Lower lobe of right lung (tissue), 2 donors: ENCODE results near the gene CXorf58. TPM values are rescaled to one million over a fixed set of nuclear protein-coding genes. Genes with fewer than 3 reads are reported as not detected.
"Not testable (repeated sequence)": the region's sequence is repeated elsewhere in the genome, so short reads cannot be mapped to it uniquely, and the experiment has no call there.

Experiments used
- ATAC-seq, 2 donors: fragments of 200-7000 bp; cut with Tn5 transposase; one replicate each; pipeline ENCODE4 v1.9.1; 2020 to 2022; ENCODE audit warnings: mild to moderate bottlenecking in 2 of 2, moderate library complexity in 2 of 2
- DNase-seq: peaks from one replicate; pipeline ENCODE4 v3.0.0-alpha.2; 2020
- H3K27ac ChIP-seq: fragments of 200-600 bp; one replicate; pipeline ENCODE4 v1.8.0; 2022
- H3K27me3 ChIP-seq: fragments of 200-600 bp; one replicate; pipeline ENCODE4 v1.8.0; 2022; ENCODE audit warnings: low read depth
- H3K36me3 ChIP-seq: fragments of 200-600 bp; one replicate; pipeline ENCODE4 v1.8.0; 2022; ENCODE audit warnings: mild to moderate bottlenecking
- H3K4me1 ChIP-seq: fragments of 200-600 bp; one replicate; pipeline ENCODE4 v1.8.0; 2022
- H3K4me3 ChIP-seq: fragments of 200-600 bp; one replicate; pipeline ENCODE4 v1.8.0; 2022; ENCODE audit warnings: mild to moderate bottlenecking
- H3K9me3 ChIP-seq: fragments of 200-600 bp; one replicate; pipeline ENCODE4 v1.8.0; 2022
- intact Hi-C: fragments of 100-400 bp; cut with DNase I; formaldehyde crosslinking; loops from one replicate; pipeline ENCODE4 v1.11.0; 2022
- long read RNA-seq: library from polyadenylated mRNA; unstranded; transcript quantifications from one replicate; pipeline ENCODE4 v2.0.0, GENCODE V29; 2021
- total RNA-seq: library from RNA; stranded (reverse); fragmentation: NEBNext Ultra II Directional; extraction: Animal tissue kit (Norgen Biotek cat#: 25700); gene quantifications from one replicate; pipeline ENCODE4 v1.2.1, GENCODE V29; 2021
- TF ChIP-seq, protein P1 (sequence below): fragments of 200-600 bp; IDR thresholded peaks from one replicate; pipeline ENCODE4 v1.8.0; 2022; ENCODE audit warnings: antibody characterized with exemption, mild to moderate bottlenecking
- donor health status: DM: no; HTN: yes; CAD: no; lungs with severe emphysema.

Gene CXorf58, protein sequence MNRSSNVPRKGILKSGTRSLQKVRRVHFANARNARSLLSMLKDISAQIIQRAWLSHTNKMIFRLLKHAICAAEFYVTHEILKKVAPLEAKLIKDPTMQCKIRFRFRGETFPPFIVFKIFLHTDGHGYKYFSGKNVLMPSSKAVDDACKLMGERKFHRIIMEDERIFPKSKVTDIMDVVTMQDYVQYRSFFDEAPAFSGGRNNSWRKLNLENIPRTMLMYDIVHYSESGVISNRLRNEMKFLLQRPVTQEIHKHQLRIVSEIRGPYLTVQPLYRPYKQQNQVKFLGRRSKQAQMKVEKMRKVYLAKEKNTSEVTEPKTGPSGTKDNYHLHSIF
- total RNA-seq = 0.27 TPM
- long read RNA-seq = 0 reads

DNA sequence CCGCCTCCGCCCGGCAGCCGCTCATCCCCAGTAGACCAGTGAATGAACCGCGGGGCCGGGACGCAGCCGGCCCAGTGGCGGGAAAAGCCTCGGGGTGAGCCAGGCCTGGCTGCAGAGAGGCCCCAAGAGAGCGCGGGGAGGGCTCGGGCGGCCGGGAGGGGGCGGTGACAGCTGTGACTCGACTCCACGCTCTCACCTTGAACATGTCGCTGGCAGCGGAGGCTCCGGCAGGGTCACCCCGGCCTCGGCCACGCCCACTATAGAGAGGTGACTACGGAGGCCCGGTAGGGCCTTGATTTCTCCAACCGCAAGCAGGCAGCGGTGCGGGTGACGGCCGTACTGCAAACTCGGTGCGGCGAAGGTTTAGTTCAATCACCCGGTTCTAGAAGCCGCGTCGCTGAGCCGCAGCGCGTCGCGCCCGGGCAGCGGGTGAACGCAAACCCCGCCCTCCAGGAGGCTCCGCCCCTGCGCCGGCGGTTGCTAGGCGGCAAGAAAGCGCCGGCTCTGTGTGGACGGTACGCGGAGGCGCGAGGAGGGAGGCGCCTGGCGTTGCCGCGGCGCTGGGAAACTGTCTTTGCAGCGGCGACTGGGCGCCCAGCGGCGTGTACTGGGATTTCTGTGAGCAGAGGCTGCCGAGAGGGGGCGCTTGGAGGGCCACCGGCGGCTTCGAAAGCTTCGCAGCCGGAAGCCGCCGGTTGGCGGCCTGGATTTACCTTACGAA is at the start of gene CXorf58, which contains the start of gene APOO:
Gene CXorf58 (plus strand): TSS at position 509 of the 721 bp plus-strand sequence. CDS start 2,297 bp downstream, outside the sequence.
Gene APOO (minus strand): TSS at position 441 of the 721 bp plus-strand sequence. CDS start 236 bp downstream, at position 205.
- Histone ChIP-seq H3K4me1 (peaks cover under 1% of the 10 kb centered on the region), H3K4me3 (peak within 1 kb of the TSS; percentile 61), H3K36me3 (no peaks in the 10 kb centered on the region), H3K9me3 (no peaks in the 10 kb centered on the region), H3K27me3 (no peaks in the 10 kb centered on the region), H3K27ac (peak within 1 kb of the TSS; percentile 85)
- ATAC-seq = peak; percentile 98 to 99
- TF ChIP-seq, protein P1, sequence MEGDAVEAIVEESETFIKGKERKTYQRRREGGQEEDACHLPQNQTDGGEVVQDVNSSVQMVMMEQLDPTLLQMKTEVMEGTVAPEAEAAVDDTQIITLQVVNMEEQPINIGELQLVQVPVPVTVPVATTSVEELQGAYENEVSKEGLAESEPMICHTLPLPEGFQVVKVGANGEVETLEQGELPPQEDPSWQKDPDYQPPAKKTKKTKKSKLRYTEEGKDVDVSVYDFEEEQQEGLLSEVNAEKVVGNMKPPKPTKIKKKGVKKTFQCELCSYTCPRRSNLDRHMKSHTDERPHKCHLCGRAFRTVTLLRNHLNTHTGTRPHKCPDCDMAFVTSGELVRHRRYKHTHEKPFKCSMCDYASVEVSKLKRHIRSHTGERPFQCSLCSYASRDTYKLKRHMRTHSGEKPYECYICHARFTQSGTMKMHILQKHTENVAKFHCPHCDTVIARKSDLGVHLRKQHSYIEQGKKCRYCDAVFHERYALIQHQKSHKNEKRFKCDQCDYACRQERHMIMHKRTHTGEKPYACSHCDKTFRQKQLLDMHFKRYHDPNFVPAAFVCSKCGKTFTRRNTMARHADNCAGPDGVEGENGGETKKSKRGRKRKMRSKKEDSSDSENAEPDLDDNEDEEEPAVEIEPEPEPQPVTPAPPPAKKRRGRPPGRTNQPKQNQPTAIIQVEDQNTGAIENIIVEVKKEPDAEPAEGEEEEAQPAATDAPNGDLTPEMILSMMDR = peak; percentile 68
- DNase-seq = peak; percentile 95
- intact Hi-C loops = loop anchor here (10.0 kb wide), 1 partner anchor 123 kb away; the partner anchor contains the start of gene SAT1

DNA sequence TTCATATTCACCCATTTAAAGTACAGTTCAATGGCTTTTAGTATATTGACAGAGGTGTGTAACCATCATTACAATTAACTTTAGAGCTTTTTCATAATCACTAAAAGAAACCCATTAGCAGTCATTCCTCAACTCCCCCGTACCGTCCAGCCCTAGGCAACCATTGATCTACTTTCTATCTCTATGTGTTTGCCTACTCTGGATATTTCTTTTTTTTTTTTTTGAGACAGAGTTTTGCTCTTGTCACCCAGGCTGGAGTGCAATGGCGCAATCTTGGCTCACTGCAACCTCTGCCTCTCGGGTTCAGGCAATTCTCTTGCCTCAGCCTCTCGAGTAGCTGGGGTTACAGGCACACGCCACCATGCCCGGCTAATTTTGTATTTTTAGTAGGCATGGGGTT is 48.6 kb upstream of the CXorf58 start:
- intact Hi-C loops, H3K4me3 ChIP-seq, ATAC-seq, H3K27me3 ChIP-seq, H3K36me3 ChIP-seq, DNase-seq, H3K9me3 ChIP-seq, H3K4me1 ChIP-seq, H3K27ac ChIP-seq: not testable (repeated sequence)

DNA sequence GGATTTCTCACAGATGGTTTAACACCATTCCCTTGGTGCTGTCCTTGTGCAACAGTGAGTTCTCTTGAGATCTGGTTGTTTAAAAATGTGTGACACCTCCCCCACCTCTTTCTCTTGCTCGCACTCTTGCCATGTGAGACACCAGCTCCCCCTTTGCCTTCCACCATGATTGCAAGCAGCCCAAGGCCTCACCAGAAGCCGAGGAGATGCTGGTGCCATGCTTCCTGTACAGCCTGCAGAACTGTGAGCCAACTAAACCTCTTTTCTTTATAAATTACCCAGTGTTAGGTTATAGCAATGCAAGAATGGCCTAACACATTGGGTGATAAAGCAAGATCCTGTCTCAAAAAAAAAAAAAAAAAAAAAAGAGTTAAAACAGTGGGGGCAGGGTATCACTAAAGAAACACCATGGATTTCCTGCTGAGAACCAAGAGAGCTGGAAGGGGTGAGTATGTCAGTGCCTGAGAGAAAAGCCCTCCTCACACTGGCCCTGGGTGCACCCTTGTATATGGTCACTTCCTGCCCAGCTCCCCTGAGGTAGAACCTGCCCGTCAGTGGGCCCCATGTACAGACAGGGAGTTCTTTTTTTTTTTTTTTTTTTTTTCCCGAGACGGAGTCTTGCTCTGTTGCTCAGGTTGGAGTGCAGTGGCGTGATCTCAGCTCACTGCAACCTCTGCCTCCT is 46.5 kb upstream of the CXorf58 start:
- ATAC-seq (no peak), DNase-seq (no peak)
- Histone ChIP-seq H3K36me3 (no peaks in the 10 kb centered on the region), H3K27me3 (no peaks in the 10 kb centered on the region), H3K9me3 (no peaks in the 10 kb centered on the region), H3K4me1 (no peaks in the 10 kb centered on the region), H3K4me3 (no peak overlapping the region), H3K27ac (no peak overlapping the region)
- TF ChIP-seq, protein P1 = no peak
- intact Hi-C loops = no loop called here

DNA sequence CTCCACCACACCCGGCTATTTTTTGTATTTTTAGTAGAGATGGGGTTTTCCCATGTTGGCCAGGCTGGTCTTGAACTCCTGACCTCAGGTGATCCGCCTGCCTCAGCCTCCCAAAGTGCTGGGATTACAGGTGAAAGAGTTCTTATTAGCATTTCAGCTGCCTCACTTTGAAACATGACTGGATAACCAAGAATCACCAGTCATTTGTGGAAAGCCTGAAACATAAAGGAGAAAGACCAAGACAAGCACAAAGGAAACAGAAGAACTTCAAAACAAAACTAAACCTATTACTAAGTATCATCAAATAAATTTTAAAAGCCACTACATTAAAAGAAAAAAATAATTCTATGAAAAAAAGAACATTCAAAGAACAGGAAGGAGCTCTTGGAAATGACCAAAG is 45.9 kb upstream of the CXorf58 start:
- H3K36me3 ChIP-seq, H3K27ac ChIP-seq, H3K4me1 ChIP-seq, H3K9me3 ChIP-seq, intact Hi-C loops, ATAC-seq, DNase-seq, H3K27me3 ChIP-seq, H3K4me3 ChIP-seq: not testable (repeated sequence)

DNA sequence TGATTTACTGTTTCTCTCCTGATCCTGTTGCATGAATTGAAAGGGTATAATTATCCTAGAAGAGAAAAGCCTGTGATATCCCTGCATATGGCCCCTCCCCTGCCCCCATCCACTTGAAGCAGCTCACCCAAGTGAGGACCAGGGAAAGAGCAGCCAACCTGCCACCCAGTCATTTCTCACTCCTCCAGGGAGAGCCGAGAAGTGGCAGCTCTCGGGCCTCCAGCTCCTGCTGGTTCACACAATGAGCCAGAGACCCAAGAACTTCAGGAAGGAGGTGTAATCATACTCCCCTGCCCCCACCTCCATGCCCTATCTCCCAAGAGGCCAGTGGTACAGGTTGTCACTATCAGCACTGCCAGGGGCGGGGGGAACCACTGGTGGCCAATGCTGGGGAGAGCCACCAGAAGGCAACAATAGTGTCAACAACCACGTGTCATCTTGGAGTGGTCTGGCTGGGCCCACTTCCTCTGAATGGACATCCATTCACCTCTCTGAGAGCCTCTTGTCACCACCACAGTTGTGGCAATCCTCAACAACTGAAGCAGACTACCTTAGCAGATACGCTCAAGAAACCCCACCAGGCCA is 43.0 kb upstream of the CXorf58 start:
- DNase-seq = no peak
- TF ChIP-seq, protein P1 = no peak
- Histone ChIP-seq H3K4me3 (no peak overlapping the region), H3K9me3 (no peaks in the 10 kb centered on the region), H3K27ac (no peak overlapping the region), H3K27me3 (no peaks in the 10 kb centered on the region), H3K4me1 (no peaks in the 10 kb centered on the region), H3K36me3 (no peaks in the 10 kb centered on the region)
- no peak for ATAC-seq
- intact Hi-C loops = no loop called here

DNA sequence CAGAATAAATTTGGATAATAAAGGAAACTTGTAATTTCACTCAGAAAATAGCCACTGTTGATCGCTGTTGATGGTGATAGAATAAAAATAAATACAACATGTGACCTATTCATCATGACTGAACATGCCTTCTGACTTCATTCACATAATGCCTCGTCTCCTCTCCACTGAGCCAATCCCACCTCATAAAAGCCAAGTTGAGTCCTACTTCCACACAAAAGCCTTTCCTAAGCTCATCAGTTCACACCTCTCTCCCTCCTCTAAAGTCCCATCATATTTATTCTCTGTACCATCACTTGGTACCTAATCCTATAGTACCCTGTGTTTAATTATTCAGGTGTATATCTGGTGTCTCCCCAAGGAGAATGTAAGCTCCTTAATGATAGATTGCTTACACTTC is 37.8 kb upstream of the CXorf58 start:
- peaks cover 5% of the 10 kb centered on the region for H3K4me1 ChIP-seq
- TF ChIP-seq, protein P1 = no peak
- H3K4me3 ChIP-seq = no peak overlapping the region
- no peaks in the 10 kb centered on the region for H3K9me3 ChIP-seq
- intact Hi-C loops = no loop called here
- no peak overlapping the region for H3K27ac ChIP-seq
- H3K27me3 ChIP-seq = no peaks in the 10 kb centered on the region
- DNase-seq (no peak), ATAC-seq (no peak)
- no peaks in the 10 kb centered on the region for H3K36me3 ChIP-seq
